HG03097 (cell line): ENCODE data around the gene KIF26B.
"Not testable (repeated sequence)": the region's sequence is repeated elsewhere in the genome, so short reads cannot be mapped to it uniquely, and the experiment has no call there.

Experiments used
- ATAC-seq: cut with Tn5 transposase; IDR thresholded peaks from one replicate; pipeline ENCODE4 v1.9.1; 2021; ENCODE audit not compliant: unreplicated experiment, low FRiP score

Gene KIF26B

DNA sequence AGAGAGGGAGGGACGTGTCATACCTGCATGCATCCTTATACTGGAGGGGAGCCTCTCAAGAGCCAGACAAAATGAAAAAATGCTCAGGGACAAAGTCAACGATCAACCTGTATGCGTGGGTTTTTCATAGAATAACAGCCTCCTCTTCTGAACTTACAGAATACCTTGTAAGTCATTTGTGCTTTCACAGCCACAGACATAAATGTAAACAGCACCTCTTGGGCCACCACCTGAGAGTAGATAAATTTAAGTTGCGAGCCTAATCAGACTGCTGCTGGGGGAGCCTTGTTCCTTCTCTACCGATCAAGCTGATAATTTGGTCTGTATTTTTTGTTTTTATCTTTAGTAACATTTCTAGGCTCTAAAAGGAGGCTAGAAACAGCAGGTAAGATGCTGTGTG lies 223.1 kb downstream of the KIF26B start:
- ATAC-seq = no peak

DNA sequence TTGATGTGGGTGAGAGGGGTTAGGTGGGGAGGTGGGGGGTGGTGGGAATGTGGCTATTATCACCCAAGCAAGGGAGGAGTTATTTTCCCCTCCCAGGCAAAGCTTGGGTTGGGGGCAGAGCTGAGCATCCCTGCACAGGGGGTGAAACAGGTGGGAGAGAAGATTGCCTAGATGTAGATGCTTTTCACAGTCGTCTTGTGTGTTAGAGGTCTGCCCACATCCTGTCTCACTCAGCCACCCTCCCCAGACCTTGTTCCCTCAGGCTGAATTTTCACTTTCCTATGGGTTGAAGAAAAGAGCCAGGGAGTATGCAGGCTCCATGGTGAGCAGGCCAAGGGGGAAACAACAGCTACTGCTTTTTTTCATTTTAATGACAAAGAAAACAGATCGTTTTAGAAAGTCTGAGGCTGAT lies 223.5 kb downstream of the KIF26B start:
- peak; percentile 57 for ATAC-seq

DNA sequence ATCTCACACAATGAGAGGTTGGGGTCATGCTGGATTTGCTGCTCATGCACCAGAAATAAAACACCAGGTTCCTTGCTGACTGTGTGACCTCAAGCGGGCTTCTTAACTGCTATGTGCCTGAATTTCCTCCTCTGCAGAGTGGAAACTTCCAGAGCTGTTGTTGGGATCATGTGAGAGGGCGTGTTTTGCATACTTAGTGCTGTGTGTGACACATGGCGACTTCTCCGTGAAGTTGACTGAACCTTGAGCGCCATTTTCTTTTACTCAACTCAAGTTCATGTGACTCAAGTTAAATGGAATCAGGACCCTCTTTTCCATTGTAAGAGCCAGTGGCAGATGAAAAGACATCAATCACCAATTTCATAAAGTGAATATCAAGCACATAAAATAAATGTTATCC lies 224.0 kb downstream of the KIF26B start:
- ATAC-seq = no peak

DNA sequence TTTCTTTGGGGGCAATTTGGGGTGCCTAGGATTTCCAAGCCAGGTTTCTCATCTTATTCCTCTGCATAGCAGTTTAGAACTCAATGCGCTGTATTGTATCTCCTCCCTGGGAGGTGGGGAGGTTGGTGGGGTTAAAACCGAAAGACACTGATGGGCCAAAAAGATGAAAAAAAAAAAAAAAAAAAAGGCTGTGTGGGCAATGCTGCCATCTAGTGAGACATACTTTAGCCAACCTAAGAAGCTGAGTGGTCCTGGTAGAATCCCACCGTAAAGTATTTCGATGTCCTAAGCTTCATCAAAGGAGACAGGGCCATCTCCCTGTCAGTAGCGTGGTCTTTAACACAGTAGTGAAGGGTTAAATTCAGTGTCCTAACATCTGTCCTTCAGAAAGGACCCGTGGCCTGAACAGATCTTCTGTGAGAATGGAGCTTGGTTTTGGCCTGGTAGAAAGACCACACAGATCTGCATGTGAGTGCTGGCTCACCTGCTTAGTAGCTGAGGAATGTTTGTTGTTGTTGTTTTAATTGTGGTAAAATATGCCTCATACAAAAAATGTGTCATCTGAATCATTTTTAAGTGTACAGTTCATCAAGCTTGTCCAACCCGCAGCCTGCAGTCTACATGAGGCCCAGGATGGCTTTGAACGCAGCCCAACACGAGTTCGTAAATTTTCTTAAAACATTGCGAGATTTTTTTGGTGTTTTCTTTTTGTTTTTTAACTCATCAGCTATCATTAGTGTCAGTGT lies 226.2 kb downstream of the KIF26B start:
- no peak for ATAC-seq

DNA sequence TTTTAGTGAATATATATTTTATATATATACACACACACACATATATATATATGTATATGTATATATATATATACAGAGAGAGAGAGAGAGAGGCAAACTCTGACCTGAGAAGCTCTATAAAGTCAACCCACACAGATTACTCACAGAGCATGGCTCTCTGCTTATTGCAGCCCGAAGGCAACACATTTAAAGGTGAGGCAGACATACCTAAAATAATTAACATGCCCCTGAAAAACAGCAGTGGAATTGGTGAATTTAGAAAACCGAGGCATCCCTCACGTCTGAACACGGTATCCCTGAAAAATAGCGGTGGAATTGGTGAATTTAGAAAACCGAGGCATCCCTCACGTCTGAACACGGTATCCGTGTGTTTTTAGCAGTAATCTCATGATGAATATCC lies 228.2 kb downstream of the KIF26B start:
- no peak for ATAC-seq

DNA sequence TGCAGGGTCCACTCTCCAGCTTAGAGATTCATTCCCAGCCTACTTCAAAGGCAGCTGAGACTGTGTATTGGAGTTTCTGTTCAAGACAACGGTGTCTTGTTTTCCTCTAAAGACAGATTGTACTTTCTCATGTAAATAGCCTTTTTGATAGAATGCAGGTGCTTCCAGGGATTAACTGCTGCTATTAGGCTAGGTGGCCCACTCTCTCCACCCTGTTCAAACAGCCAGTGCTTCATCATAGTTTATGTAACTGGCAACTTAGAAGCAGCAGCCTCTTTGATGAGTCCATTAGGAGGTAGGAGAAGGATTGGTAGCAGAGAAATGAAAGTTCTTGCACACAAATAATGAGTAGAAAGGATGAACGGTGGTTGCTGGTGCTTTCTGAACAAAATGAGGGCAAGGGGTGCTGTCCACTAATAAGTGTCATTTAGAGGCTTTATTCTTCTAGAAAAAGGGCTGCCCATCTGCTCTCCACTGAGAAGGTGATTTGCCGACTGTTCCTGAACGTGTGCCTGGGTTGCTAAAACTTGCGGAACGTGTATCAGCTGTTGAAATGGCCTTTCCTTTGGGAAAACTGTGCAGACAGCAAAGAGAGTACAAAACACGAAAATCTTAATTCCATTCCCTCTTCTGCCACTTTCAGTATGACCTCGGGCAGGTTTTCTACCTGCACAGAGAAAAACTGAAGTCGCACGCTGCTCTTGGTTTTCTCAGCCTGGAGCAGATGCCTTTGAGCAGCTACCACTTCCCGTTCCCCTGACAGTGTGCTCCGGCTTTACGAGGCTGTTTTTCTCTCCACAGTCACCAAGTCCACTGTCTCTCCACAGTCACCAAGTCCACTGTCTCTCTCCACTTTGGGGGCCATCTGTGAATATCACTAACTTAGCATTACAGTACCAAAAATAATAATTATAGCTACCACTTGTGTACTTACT lies 228.9 kb downstream of the KIF26B start:
- no peak for ATAC-seq

DNA sequence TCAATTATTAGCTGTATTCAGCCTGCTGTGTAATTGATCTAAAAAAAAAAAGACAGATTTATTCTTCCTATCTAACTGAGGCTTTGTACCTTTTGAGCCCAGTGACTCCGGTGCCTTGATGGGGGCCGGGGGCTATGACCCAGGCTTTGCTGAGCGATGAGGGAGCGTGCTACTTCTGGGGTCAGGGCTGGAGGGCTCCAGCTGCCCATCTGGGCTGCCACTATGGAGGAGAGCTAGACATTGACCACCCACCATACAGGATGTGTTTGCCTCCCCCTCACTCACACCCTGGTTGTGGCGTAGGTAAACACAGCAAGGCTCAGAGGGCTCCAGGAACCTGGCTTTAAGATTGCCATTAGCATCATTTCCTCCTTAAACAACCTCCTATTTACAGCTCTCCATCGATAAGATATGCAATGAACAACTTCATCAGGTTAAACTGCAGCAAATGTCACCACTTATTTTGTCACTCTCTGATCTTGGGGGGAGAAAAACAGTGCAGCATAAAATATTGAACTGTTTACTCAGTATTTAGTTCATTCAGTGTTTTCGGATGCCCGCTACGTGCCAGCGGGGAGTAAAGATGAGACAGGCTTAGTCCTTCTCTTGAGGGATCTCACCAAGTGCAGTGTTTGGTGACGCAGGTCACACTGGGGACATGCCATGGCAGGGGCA lies 231.6 kb downstream of the KIF26B start:
- ATAC-seq = no peak

DNA sequence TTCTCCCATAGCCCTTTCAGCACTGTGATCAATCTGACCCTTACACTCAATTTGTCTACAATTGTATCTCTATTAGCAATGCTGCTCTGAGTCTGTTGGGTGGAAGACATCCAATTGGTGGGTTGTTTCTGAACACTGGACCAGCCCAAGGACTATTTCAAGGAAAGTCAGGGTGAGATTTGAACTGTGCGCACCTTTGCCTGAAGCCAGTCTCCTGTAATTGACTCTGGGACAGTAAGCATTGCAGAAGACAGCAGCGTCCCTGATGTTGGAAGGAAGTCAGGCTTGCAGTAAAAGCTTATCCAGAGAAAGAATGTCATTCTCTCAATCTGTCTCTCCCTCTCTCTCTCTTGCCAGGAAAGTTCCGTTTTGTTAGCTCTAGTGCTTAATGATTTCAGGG lies 233.9 kb downstream of the KIF26B start:
- ATAC-seq = no peak

DNA sequence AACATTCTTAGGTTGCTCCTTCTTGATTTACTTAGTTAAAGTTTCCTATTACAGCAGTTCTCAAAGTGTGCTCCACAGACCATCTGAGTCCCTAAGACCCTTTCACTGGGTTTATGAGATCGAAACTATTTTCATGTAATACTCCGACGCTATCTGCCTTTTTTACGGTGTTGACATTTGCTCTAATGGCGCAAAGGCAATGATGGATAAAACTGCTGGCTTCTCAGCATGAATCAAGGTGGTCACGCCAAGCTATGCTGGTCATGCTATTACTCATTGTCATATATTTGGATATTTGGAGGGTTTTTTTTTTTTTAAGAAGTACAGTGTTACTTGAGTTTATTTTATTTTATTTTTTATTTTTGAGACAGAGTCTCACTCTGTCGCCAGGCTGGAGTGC lies 235.1 kb downstream of the KIF26B start:
- no peak for ATAC-seq

DNA sequence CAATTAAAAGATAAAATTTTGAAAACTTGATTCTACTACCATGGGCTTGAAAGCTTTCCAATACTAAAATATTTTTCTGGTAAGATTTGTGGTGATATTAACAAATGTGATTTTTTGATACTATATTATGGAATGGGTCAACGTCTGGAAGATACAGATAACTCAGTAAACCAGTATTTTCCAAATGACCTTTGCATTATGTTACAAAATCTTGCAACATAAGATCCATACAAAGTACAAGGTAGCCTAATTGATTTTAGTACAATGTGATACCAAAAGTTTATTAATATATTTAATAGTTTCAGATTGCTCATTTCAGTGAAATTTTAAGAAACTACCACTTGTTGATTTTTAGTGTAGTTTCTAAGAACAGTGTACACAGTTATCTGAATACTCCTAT lies 236.2 kb downstream of the KIF26B start:
- ATAC-seq = no peak

DNA sequence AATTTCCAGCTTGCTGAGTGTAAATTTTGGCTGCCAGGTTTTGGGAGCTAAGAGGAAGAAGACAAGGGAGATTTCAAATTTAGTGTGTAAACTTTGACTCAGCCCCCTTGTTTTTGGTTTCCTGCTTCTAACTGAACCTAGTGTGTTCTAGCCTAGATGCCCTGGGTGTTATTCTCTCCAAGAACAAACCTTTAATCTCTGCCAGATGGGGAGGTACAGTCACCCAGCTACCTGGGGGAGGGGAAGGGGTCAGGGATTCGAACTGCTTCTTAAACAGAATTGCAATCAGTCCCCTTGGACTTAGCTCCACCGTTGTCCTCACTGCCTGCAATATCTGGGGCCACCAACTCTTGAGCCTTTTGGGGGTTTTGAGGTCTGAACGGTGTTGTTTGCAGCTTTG lies 238.9 kb downstream of the KIF26B start:
- no peak for ATAC-seq

DNA sequence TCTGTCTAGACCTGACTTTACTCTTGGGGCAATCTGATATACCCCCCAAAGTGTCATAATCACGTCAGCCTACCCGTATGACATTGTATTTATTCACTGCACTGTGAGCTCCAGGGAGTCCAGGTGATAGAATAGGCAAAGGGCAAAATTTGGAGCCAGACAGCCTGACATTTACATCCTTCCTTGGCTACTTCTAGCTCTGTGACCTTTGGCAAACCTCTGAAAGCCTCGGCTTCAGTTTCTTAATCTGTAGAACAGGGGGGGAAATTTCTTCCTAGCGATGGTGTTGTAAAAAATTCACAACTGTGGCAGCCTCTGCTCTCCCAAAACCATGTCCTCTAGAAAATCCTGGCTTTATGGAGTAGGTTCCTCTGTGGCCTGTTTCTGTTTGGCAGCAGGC lies 240.9 kb downstream of the KIF26B start:
- no peak for ATAC-seq

DNA sequence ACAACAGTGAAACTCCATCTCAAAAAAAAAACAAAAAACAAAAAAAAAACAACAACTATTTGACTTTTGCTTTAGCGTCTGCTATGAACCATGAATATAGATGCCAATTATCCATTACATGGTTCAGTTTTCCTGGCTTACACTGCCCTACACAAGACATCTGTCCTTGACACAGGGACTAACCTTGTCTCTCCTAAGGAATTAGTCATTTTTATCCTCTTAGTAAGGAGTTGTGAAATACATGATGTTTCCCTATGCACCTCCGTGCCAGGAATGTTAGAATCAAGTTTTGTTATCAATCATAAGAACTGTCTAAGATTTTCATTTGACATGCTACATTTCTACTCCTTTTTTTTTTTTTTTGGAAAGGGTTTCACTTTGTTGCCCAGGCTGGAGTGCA lies 241.8 kb downstream of the KIF26B start:
- ATAC-seq = no peak

DNA sequence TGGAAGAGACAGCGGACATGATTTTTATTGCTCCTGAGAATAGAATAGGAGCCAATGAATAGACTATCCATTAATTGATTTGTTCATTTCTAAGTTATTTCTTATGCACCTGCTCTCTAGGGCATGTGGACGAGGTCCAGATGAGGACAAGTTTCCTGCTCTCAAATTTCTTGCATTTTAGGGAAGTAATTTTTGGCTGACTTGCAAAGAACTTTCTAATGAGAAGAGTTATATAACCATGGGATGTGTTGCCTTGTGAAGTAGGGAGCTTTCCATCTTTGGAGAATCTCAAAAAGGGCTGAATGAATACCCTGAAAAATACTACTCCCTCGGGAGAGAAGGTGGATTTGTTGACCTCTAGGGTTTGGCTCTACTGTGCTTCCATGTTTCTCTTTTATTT lies 243.0 kb downstream of the KIF26B start:
- no peak for ATAC-seq

DNA sequence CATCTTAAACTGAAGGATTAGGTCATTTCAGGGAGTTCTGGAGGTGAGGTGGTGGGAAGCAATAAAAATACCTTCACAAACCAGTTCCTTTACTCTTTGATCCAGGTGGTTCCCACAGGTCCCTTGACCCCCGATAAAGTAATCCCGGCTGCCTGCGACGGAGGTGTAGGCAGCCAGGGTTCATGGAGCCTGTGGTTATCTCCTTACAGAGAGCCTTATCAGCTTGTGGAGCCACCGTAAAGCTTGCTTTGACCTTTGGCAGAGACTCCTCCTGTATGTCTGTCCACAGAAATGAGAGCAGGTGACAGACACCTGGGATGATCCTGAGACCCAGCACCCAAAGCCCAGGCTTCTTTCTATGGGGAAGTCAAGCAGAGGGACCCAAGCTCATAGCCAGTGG lies 243.4 kb downstream of the KIF26B start:
- ATAC-seq = no peak

DNA sequence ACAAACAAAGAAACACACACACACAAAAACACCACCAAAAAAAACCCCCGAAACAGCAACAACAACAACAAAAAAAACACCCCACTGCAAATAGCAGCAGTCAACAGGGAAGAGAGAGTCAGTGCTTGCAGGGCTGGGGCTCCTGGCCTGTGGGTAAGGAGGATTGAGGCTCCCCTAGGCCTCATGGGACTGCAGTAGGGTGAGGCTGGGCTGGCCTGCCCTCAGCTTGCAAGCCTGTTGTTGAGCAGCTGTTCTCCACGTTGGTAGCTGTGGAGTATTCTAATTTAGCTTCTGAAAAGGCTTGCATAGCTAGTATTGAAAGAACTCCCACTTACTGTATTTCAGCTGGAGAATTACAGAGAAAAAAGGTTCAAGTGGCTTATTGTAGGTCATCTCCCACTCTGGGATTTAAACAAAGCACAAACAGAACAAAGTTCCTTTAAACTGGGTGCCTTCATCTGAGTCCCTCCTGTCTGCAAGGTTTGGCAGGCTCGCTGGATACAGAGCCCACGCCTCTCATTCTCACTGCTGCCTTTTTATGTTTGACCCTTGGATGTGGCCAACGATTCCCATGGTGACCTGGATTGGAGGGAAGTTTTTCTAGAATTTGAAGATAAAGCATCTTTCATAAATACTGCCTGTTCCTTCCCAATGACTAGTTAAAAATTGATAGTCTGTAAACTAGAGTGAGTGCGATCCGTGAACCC lies 247.2 kb downstream of the KIF26B start:
- no peak for ATAC-seq

DNA sequence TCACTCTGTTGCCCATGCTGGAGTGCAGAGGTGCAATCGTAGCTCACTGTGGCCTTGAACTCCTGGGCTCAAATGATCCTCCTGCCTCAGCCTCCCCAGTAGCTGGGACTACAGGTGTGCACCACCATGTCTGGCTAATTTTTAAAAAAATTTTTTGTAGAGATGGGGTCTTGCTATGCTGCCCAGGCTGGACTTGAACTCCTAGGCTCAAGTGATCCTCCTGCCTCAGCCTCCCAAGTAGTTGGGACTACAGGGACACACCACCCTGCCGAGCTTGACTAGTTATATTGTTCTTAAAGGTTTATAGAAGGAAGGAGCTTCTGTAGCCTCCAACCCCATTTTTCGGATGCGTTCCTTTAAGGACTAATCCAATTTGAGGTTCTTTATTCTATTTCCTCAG lies 248.2 kb downstream of the KIF26B start:
- not testable (repeated sequence) for ATAC-seq

DNA sequence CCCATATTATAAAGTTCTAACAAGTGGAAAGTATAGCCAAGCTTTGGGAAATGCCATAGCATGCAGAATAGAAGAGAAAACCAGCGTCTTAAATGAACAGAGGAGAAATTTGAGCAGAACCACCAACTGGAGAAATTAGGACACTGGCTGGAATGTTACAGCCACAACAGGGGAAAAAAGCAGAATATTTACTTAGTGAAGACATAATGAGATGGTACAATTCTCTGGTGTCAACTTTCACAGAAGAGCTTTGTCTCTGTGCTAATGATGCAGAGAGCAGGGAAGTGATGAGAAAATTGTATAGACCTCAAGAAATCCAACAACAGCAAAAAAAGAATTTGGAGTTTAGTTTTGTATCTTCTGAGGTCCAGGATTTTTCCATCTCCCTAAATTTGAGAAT lies 249.7 kb downstream of the KIF26B start:
- ATAC-seq = no peak

DNA sequence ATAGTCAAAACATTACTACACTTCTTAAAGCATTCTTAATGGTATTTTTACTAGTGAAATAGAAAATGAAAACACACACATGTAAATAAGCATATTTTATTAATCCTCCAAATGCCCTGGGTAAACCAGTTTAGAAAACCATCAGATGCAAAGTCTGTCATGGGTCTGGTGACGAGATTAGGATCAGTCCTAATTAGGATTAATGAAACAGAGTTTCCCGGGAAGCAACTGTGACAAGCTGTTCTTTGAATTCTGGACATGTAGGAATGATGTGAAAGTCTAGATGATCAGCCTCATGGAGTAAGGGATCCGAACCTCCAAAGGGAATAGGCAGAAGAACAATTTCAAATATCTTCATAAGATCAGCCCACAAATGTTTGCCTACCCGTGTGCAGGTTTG lies 250.2 kb downstream of the KIF26B start:
- ATAC-seq = no peak

DNA sequence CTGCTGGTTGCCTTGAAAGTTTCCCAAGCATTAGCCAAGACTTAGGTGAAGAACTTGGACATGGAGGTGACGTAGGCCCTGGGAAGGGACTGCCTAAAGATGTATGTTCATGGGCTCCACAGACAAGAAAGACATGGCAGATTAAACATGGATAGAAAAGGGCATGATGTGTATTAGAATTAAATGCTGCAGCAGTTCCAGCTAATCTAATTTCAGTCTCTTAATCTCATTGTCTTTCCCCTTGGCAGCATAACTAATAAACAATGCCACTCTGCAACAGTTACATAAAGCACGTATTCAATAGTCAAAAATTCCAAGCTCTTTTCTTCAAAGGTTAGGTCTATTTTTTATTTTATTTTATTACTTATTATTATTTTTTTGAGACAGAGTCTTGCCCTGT lies 251.6 kb downstream of the KIF26B start:
- no peak for ATAC-seq

DNA sequence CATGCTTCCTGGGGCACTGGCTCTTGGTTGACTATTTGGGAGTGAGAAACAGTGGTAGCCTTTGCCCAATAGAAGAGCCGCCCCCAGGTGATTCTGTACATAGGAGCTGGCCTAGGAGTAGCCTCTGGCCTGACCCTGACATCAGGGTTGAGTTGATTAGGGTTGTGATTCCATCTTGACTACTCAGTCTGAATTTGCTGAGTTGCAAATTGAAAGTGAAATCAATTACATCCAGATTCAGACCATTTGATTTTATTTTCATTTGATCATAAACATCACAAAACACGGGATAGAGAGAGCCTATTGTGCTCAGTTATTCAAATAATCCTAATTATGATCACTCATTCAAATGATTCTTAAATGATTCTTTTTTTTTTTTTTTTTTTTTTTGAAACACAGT lies 253.2 kb downstream of the KIF26B start:
- ATAC-seq = no peak
